ENCODE data around the gene AP1AR.

The AP1AR gene

GRCh38 chr4:112288455-112288854 lies 56.9 kb downstream of the AP1AR start:
- Histone ChIP-seq H3K79me2 (ENCODE audit: control insufficient read depth, insufficient read depth, low read length) (no peaks in the 10 kb centered on the region), H3K4me3 (ENCODE audit: low read length) (no peak overlapping the region), H3K4me2 (ENCODE audit: low read length) (no peak overlapping the region), H2BK15ac (replicated peaks; ENCODE audit: low read depth) (no peak overlapping the region), H3K27me3 (ENCODE audit: insufficient read depth, low read length, poor library complexity) (no peaks in the 10 kb centered on the region), H2BK120ac (ENCODE audit: low read depth, low read length) (no peak overlapping the region), H4K8ac (ENCODE audit: low read depth, low read length) (no peak overlapping the region), H3K4ac (ENCODE audit: low read depth, low read length) (no peak overlapping the region), H3K4me1 (ENCODE audit: control insufficient read depth, low read depth, low read length) (no peaks in the 10 kb centered on the region), H3K23ac (ENCODE audit: low read length) (no peak overlapping the region), H3K79me1 (ENCODE audit: low read length) (no peaks in the 10 kb centered on the region), H4K5ac (ENCODE audit: low read length) (no peak overlapping the region), H2BK5ac (ENCODE audit: low read length) (no peak overlapping the region), H3K56ac (ENCODE audit: low read length) (no peak overlapping the region), H3K36me3 (ENCODE audit: control insufficient read depth, insufficient read depth, low read length) (no peaks in the 10 kb centered on the region), H3K18ac (ENCODE audit: low read length) (no peak overlapping the region), H3K27ac (ENCODE audit: low read depth, low read length) (no peak overlapping the region), H2AK5ac (ENCODE audit: low read length) (no peak overlapping the region), H3K9ac (ENCODE audit: low read length) (no peak overlapping the region)
- no peak for DNase-seq
- no CpG with 5 or more reads among the region's 3 CpGs for WGBS (ENCODE audit: extremely low coverage, insufficient coverage, low lambda C conversion rate)

- H3K79me1 ChIP-seq (ENCODE audit: low read length), result no peaks in the 10 kb centered on the region
- no peaks in the 10 kb centered on the region for H3K36me3 ChIP-seq (ENCODE audit: control insufficient read depth, insufficient read depth, low read length)
- H3K4me3 ChIP-seq (ENCODE audit: low read length), result no peak overlapping the region
- H2BK5ac ChIP-seq (ENCODE audit: low read length), result no peak overlapping the region
- no peaks in the 10 kb centered on the region for H3K4me1 ChIP-seq (ENCODE audit: control insufficient read depth, low read depth, low read length)
- WGBS (ENCODE audit: extremely low coverage, insufficient coverage, low lambda C conversion rate), result no CpG with 5 or more reads among the region's 10 CpGs
- no peak overlapping the region for H3K23ac ChIP-seq (ENCODE audit: low read length)
- H3K4me2 ChIP-seq (ENCODE audit: low read length), result no peak overlapping the region
- no peak overlapping the region for H3K9ac ChIP-seq (ENCODE audit: low read length)
- H3K4ac ChIP-seq (ENCODE audit: low read depth, low read length), result no peak overlapping the region
- no peak overlapping the region for H2AK5ac ChIP-seq (ENCODE audit: low read length)
- H4K8ac ChIP-seq (ENCODE audit: low read depth, low read length), result no peak overlapping the region
- H2BK15ac ChIP-seq (replicated peaks; ENCODE audit: low read depth), result no peak overlapping the region
- no peaks in the 10 kb centered on the region for H3K27me3 ChIP-seq (ENCODE audit: insufficient read depth, low read length, poor library complexity)
- H3K27ac ChIP-seq (ENCODE audit: low read depth, low read length), result no peak overlapping the region
- H4K5ac ChIP-seq (ENCODE audit: low read length), result no peak overlapping the region
- no peak for DNase-seq
- H3K79me2 ChIP-seq (ENCODE audit: control insufficient read depth, insufficient read depth, low read length), result no peaks in the 10 kb centered on the region
- no peak overlapping the region for H3K18ac ChIP-seq (ENCODE audit: low read length)
- no peak overlapping the region for H3K56ac ChIP-seq (ENCODE audit: low read length)
- H2BK120ac ChIP-seq (ENCODE audit: low read depth, low read length), result no peak overlapping the region
Observed at GRCh38 chr4:112289407-112290253, 58.0 kb downstream of the AP1AR start.

GRCh38 chr4:112290341-112290740 lies 58.8 kb downstream of the AP1AR start:
- H3K4me2 ChIP-seq (ENCODE audit: low read length), result no peak overlapping the region
- H3K79me1 ChIP-seq (ENCODE audit: low read length), result no peaks in the 10 kb centered on the region
- no peak overlapping the region for H2BK15ac ChIP-seq (replicated peaks; ENCODE audit: low read depth)
- H3K56ac ChIP-seq (ENCODE audit: low read length), result no peak overlapping the region
- no peak overlapping the region for H3K18ac ChIP-seq (ENCODE audit: low read length)
- H2BK5ac ChIP-seq (ENCODE audit: low read length), result no peak overlapping the region
- no peak overlapping the region for H3K4ac ChIP-seq (ENCODE audit: low read depth, low read length)
- no peaks in the 10 kb centered on the region for H3K4me1 ChIP-seq (ENCODE audit: control insufficient read depth, low read depth, low read length)
- no peak overlapping the region for H4K5ac ChIP-seq (ENCODE audit: low read length)
- H3K27ac ChIP-seq (ENCODE audit: low read depth, low read length), result no peak overlapping the region
- no peak overlapping the region for H3K23ac ChIP-seq (ENCODE audit: low read length)
- H2BK120ac ChIP-seq (ENCODE audit: low read depth, low read length), result no peak overlapping the region
- no peak overlapping the region for H3K4me3 ChIP-seq (ENCODE audit: low read length)
- H4K8ac ChIP-seq (ENCODE audit: low read depth, low read length), result no peak overlapping the region
- DNase-seq, result no peak
- H3K9ac ChIP-seq (ENCODE audit: low read length), result no peak overlapping the region
- no peak overlapping the region for H2AK5ac ChIP-seq (ENCODE audit: low read length)
- no peaks in the 10 kb centered on the region for H3K27me3 ChIP-seq (ENCODE audit: insufficient read depth, low read length, poor library complexity)
- WGBS (ENCODE audit: extremely low coverage, insufficient coverage, low lambda C conversion rate), result no CpG with 5 or more reads among the region's 3 CpGs
- no peaks in the 10 kb centered on the region for H3K36me3 ChIP-seq (ENCODE audit: control insufficient read depth, insufficient read depth, low read length)
- no peaks in the 10 kb centered on the region for H3K79me2 ChIP-seq (ENCODE audit: control insufficient read depth, insufficient read depth, low read length)

GRCh38 chr4:112296949-112297880 lies 65.6 kb downstream of the AP1AR start, which contains the start of gene ALPK1:
ALPK1 (plus strand) TSS chr4:112297369.
- Histone ChIP-seq H4K8ac (ENCODE audit: low read depth, low read length) (no peak within 1 kb of the TSS), H3K36me3 (ENCODE audit: control insufficient read depth, insufficient read depth, low read length) (no peaks in the 10 kb centered on the region), H4K5ac (ENCODE audit: low read length) (no peak within 1 kb of the TSS), H3K9ac (ENCODE audit: low read length) (no peak within 1 kb of the TSS), H2AK5ac (ENCODE audit: low read length) (no peak within 1 kb of the TSS), H3K56ac (ENCODE audit: low read length) (no peak within 1 kb of the TSS), H3K23ac (ENCODE audit: low read length) (no peak within 1 kb of the TSS), H3K4me2 (ENCODE audit: low read length) (no peak within 1 kb of the TSS), H2BK15ac (replicated peaks; ENCODE audit: low read depth) (no peak within 1 kb of the TSS), H3K79me1 (ENCODE audit: low read length) (no peaks in the 10 kb centered on the region), H2BK5ac (ENCODE audit: low read length) (no peak within 1 kb of the TSS), H3K79me2 (ENCODE audit: control insufficient read depth, insufficient read depth, low read length) (no peaks in the 10 kb centered on the region), H3K18ac (ENCODE audit: low read length) (no peak within 1 kb of the TSS), H3K4me3 (ENCODE audit: low read length) (no peak within 1 kb of the TSS), H3K4me1 (ENCODE audit: control insufficient read depth, low read depth, low read length) (no peaks in the 10 kb centered on the region), H3K4ac (ENCODE audit: low read depth, low read length) (no peak within 1 kb of the TSS), H3K27ac (ENCODE audit: low read depth, low read length) (no peak within 1 kb of the TSS), H2BK120ac (ENCODE audit: low read depth, low read length) (no peak within 1 kb of the TSS), H3K27me3 (ENCODE audit: insufficient read depth, low read length, poor library complexity) (no peaks in the 10 kb centered on the region)
- no peak for DNase-seq
- WGBS (ENCODE audit: extremely low coverage, insufficient coverage, low lambda C conversion rate), result no CpG with 5 or more reads among the region's 4 CpGs

- H3K4me1 ChIP-seq (ENCODE audit: control insufficient read depth, low read depth, low read length), result no peaks in the 10 kb centered on the region
- no peak overlapping the region for H3K4me2 ChIP-seq (ENCODE audit: low read length)
- no peak overlapping the region for H4K5ac ChIP-seq (ENCODE audit: low read length)
- no peak overlapping the region for H3K56ac ChIP-seq (ENCODE audit: low read length)
- no peak overlapping the region for H3K9ac ChIP-seq (ENCODE audit: low read length)
- WGBS (ENCODE audit: extremely low coverage, insufficient coverage, low lambda C conversion rate), result no CpG with 5 or more reads among the region's 4 CpGs
- H3K4me3 ChIP-seq (ENCODE audit: low read length), result no peak overlapping the region
- H4K8ac ChIP-seq (ENCODE audit: low read depth, low read length), result no peak overlapping the region
- H3K4ac ChIP-seq (ENCODE audit: low read depth, low read length), result no peak overlapping the region
- no peak overlapping the region for H3K18ac ChIP-seq (ENCODE audit: low read length)
- no peak overlapping the region for H2BK15ac ChIP-seq (replicated peaks; ENCODE audit: low read depth)
- H3K79me1 ChIP-seq (ENCODE audit: low read length), result no peaks in the 10 kb centered on the region
- no peaks in the 10 kb centered on the region for H3K36me3 ChIP-seq (ENCODE audit: control insufficient read depth, insufficient read depth, low read length)
- H3K23ac ChIP-seq (ENCODE audit: low read length), result no peak overlapping the region
- H2BK120ac ChIP-seq (ENCODE audit: low read depth, low read length), result no peak overlapping the region
- no peak overlapping the region for H2AK5ac ChIP-seq (ENCODE audit: low read length)
- no peak for DNase-seq
- H3K27me3 ChIP-seq (ENCODE audit: insufficient read depth, low read length, poor library complexity), result no peaks in the 10 kb centered on the region
- no peak overlapping the region for H3K27ac ChIP-seq (ENCODE audit: low read depth, low read length)
- H3K79me2 ChIP-seq (ENCODE audit: control insufficient read depth, insufficient read depth, low read length), result no peaks in the 10 kb centered on the region
- H2BK5ac ChIP-seq (ENCODE audit: low read length), result no peak overlapping the region
Observed at GRCh38 chr4:112299721-112300120, 68.1 kb downstream of the AP1AR start.
